Measurements from ENCODE around the gene CLIP1.
"Not testable (repeated sequence)": the region's sequence is repeated elsewhere in the genome, so short reads cannot be mapped to it uniquely, and the experiment has no call there.

DNA sequence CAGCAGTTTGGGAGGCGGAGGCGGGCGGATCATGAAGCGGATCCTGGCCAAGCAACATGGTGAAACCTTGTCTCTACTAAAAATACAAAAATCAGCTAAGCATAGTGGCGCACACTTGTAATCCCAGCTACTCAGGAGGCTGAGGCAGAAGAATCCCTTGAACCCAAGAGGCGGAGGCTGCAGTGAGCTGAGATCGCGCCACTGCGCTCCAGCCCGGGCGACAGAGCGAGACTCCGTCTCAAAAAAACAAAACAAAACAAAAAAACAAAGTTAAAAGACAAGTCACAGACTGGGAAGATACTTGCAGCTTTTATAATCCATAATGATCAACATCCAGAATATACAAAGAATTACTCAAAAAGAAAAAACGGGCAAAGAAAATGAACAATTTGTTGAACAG, 161.7 kb downstream of the CLIP1 start:
- not testable (repeated sequence) for TF ChIP-seq CTCF, POLR2A (IDR thresholded peaks at IDR 0.05)
